Erythroblast (primary cell): Measurements from ENCODE around the gene CHRD.

Source experiments
- GATA1 ChIP-seq: IDR thresholded peaks from 2 replicates; pipeline ENCODE4 v1.6.1; 2011; ENCODE audit warnings: low read depth, mild to moderate bottlenecking, control low read depth, low read length, moderate library complexity
- POLR2A ChIP-seq: IDR thresholded peaks from 2 replicates; pipeline ENCODE4 v1.6.1; 2011; ENCODE audit warnings: mild to moderate bottlenecking, low read length

GRCh38 chr3:184373422-184373821 is 6.4 kb upstream of the CHRD start:
- TF ChIP-seq POLR2A = no peak
- TF ChIP-seq GATA1 = no peak
